ENCODE data around the gene MRPL47. TPM values are rescaled to one million over a fixed set of nuclear protein-coding genes. Genes with fewer than 3 reads are reported as not detected.

Gene MRPL47
- total RNA-seq: 28.5 and 36.1 TPM in 2 replicates

GRCh38 chr3:179604321-179605078 is at the start of gene MRPL47, which contains the start of gene NDUFB5:
Gene MRPL47, minus strand, starts transcription at chr3:179604638. Its CDS starts 14 bp downstream, at chr3:179604624.
Gene NDUFB5, plus strand, starts transcription at chr3:179604794. Its CDS starts 22 bp downstream, at chr3:179604816.

GRCh38 chr3:179652447-179653095 is 48.1 kb upstream of the MRPL47 start, which contains the start of gene USP13:
Gene USP13, plus strand, starts transcription at chr3:179653040. Its CDS starts 186 bp downstream, at chr3:179653226.

DNA sequence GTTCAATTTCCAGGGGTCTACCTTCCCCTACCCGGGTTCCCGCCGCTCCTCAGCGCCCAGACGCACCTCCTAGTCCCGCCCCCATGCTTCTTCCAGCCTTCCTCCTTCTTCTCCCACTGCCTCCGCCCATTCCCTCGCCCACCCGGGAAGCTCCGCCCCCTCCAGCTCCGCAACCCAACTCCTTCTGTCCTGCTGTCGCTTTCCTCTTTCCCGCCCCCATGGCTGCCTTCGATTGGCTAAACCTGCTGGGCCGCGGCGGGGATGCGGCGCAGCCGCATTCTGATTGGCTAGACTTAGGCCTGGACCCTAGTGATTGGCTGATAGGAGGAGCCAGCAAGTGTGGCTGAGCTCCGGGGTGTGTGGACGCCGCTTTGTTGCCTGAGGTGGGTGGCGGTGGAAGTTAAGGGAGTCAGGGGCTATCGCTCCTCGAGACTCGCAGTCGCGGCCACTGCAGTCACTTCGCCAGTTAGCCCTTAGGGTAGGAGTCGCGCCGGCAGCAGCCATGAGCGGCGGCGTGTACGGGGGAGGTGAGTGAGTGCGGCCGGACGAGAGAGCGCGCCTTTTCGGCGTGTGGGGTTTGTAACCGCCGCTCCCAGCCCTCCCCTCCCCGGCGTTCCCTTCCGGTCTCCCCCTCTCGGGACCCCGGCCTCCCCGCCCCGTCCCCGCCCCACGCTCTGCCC is 41.7 kb downstream of the MRPL47 start, which contains the start of gene ACTL6A:
Gene ACTL6A, plus strand, starts transcription at position 336 of the 680 bp plus-strand sequence. Its CDS starts 167 bp downstream, at position 503.

Small RNA genes lying within 50 kb of the gene (small RNA-seq; reads per million reads assigned to genes)
- not detected for gene AC090425.1 (ENCODE audit: low replicate concordance)
- not detected for gene RF01210 (ENCODE audit: low replicate concordance)

Other genes with a start within 250 kb of the MRPL47 start
- gene GNB4, start 153.2 kb downstream of the MRPL47 start, total RNA-seq: 31.3 and 91.2 TPM in 2 replicates
- gene ACTL6A, start 41.7 kb downstream of the MRPL47 start, total RNA-seq: 50.1 and 66.1 TPM in 2 replicates
- 62.9 and 94.3 TPM in 2 replicates for gene NDUFB5, start 156 bp upstream of the MRPL47 start, total RNA-seq
- gene USP13, start 48.4 kb upstream of the MRPL47 start, total RNA-seq: 5.9 and 13.0 TPM in 2 replicates

All from placental pericyte (primary cell).